Endothelial cell (in vitro differentiated cells): ENCODE measurements around the gene COX5A. TPM values are rescaled to one million over a fixed set of nuclear protein-coding genes. Genes with fewer than 3 reads are reported as not detected.

Experiments used
- DNase-seq: peaks from one replicate; pipeline ENCODE4 v3.0.0; 2021; ENCODE audit warnings: low spot score
- H3K27ac Mint-ChIP-seq: one replicate; pipeline ENCODE4 v1.8.0; 2021; ENCODE audit warnings: mixed read lengths, inconsistent platforms; ENCODE audit not compliant: unreplicated experiment
- H3K27me3 Mint-ChIP-seq: one replicate; pipeline ENCODE4 v1.8.0; 2021; ENCODE audit warnings: mild to moderate bottlenecking, moderate library complexity, mixed read lengths, inconsistent platforms; ENCODE audit not compliant: unreplicated experiment
- H3K36me3 Mint-ChIP-seq: one replicate; pipeline ENCODE4 v1.8.0; 2021; ENCODE audit warnings: mild to moderate bottlenecking, low read depth, mixed read lengths, inconsistent platforms; ENCODE audit not compliant: unreplicated experiment
- H3K4me1 Mint-ChIP-seq: one replicate; pipeline ENCODE4 v1.8.0; 2021; ENCODE audit warnings: mild to moderate bottlenecking, mixed read lengths, inconsistent platforms; ENCODE audit not compliant: unreplicated experiment
- H3K4me3 Mint-ChIP-seq: one replicate; pipeline ENCODE4 v1.8.0; 2021; ENCODE audit warnings: mild to moderate bottlenecking, mixed read lengths, inconsistent platforms; ENCODE audit not compliant: unreplicated experiment
- H3K9me3 Mint-ChIP-seq: one replicate; pipeline ENCODE4 v1.8.0; 2021; ENCODE audit warnings: mixed read lengths, inconsistent platforms; ENCODE audit not compliant: unreplicated experiment
- total RNA-seq: library from RNA; stranded (reverse); fragmentation: NEBNext Ultra II Directional; extraction: Animal tissue kit (Norgen Biotek cat#: 25700); gene quantifications from one replicate; pipeline ENCODE4 v1.2.1, GENCODE V29; 2021; ENCODE audit not compliant: unreplicated experiment
- TF ChIP-seq, protein P1 (sequence below): fragments of 200-600 bp; sonication (generic); IDR thresholded peaks from one replicate; pipeline ENCODE4 v1.5.0; 2021; ENCODE audit warnings: antibody characterized with exemption; ENCODE audit not compliant: unreplicated experiment

The COX5A gene
- total RNA-seq, 1 donor from 2014 or later, result 182 TPM

DNA sequence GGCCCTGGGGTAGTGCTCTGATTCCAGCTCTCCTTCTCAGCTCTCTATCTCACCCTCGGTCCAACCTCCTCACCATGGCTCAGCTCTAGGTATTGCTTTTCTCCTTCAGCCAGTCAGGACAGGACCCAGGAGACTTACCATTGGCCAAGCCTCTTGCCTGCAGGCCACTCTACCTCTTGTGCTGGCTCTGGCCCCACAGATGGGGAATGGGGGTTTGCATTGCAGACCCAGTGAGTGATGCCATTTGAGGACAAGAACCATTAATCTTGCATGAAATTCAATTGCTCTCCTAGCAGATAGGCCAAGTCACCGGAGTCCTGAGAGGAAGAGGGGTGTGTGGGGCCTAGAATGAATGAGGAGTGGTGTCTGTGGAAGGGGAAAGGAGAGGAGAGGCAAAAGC lies 24.8 kb upstream of the COX5A start:
- Mint-ChIP-seq H3K9me3 (no peaks in the 10 kb centered on the region), H3K27me3 (peaks cover 15% of the 10 kb centered on the region), H3K36me3 (peaks cover 4% of the 10 kb centered on the region), H3K4me1 (peaks cover 60% of the 10 kb centered on the region), H3K4me3 (no peak overlapping the region), H3K27ac (peak overlapping the region; percentile 76)
- no peak for DNase-seq
- TF ChIP-seq, protein P1, sequence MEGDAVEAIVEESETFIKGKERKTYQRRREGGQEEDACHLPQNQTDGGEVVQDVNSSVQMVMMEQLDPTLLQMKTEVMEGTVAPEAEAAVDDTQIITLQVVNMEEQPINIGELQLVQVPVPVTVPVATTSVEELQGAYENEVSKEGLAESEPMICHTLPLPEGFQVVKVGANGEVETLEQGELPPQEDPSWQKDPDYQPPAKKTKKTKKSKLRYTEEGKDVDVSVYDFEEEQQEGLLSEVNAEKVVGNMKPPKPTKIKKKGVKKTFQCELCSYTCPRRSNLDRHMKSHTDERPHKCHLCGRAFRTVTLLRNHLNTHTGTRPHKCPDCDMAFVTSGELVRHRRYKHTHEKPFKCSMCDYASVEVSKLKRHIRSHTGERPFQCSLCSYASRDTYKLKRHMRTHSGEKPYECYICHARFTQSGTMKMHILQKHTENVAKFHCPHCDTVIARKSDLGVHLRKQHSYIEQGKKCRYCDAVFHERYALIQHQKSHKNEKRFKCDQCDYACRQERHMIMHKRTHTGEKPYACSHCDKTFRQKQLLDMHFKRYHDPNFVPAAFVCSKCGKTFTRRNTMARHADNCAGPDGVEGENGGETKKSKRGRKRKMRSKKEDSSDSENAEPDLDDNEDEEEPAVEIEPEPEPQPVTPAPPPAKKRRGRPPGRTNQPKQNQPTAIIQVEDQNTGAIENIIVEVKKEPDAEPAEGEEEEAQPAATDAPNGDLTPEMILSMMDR, result no peak

DNA sequence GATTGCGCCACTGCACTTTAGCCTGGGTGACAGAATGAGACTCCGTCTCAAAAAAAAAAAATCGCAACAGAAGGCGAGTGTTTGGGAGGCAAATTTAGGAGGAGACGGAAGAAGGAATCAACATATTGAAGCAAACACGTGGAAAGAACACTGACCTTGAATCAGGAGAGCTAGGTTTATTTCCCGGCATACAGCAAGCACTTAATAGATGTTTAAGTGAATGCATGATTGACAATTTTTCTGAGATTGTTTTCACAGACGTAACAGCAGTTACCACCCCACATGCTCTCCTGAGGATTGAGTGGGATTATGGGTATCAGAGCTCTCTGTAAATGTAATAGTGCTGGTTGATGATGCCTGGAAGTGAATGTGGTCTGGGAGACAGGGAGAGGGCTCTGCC lies 24.3 kb upstream of the COX5A start:
- peaks cover 4% of the 10 kb centered on the region for H3K36me3 Mint-ChIP-seq
- H3K9me3 Mint-ChIP-seq, result no peaks in the 10 kb centered on the region
- no peak for DNase-seq
- TF ChIP-seq, protein P1, result no peak
- peaks cover 15% of the 10 kb centered on the region for H3K27me3 Mint-ChIP-seq
- peaks cover 60% of the 10 kb centered on the region for H3K4me1 Mint-ChIP-seq
- peak overlapping the region; percentile 57 for H3K4me3 Mint-ChIP-seq
- peak overlapping the region; percentile 76 for H3K27ac Mint-ChIP-seq

DNA sequence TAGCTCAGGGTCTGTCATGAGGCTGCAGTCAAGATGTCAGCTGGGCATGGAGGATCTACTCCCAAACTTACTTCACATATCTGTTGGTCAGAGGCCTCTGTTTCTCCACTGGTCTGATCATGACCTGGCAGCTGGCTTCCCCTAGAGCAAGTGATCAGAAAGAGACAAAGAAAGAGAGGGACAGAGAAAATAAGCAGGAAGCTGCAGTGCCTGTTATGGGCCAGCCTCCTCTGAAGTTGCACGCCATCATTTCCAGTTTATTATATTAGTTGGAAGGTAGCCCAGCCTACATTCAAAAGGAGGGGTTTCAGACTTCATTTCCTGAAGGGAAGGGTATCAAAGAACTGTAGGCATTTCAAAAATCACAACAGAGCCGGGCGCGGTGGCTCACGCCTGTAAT lies 23.7 kb upstream of the COX5A start:
- TF ChIP-seq, protein P1, result no peak
- peak overlapping the region; percentile 77 for H3K4me3 Mint-ChIP-seq

GRCh38 chr15:74960995-74961588 lies 23.2 kb upstream of the COX5A start:
- TF ChIP-seq, protein P1, result no peak
- Mint-ChIP-seq H3K9me3 (no peaks in the 10 kb centered on the region), H3K36me3 (peaks cover 4% of the 10 kb centered on the region), H3K4me3 (peak overlapping the region; percentile 77), H3K4me1 (peaks cover 60% of the 10 kb centered on the region), H3K27me3 (peaks cover 15% of the 10 kb centered on the region), H3K27ac (peak overlapping the region; percentile 96)
- no peak for DNase-seq

More for the DNA sequence above, 23.7 kb upstream of the COX5A start:
- H3K9me3 Mint-ChIP-seq, result no peaks in the 10 kb centered on the region
- DNase-seq, result no peak
- H3K27me3 Mint-ChIP-seq, result peaks cover 15% of the 10 kb centered on the region
- peaks cover 60% of the 10 kb centered on the region for H3K4me1 Mint-ChIP-seq
- peaks cover 4% of the 10 kb centered on the region for H3K36me3 Mint-ChIP-seq
- peak overlapping the region; percentile 96 for H3K27ac Mint-ChIP-seq

- Mint-ChIP-seq H3K4me3 (peak overlapping the region; percentile 47), H3K27me3 (peaks cover 15% of the 10 kb centered on the region), H3K9me3 (no peaks in the 10 kb centered on the region), H3K36me3 (peaks cover 4% of the 10 kb centered on the region), H3K27ac (peak overlapping the region; percentile 64), H3K4me1 (peaks cover 59% of the 10 kb centered on the region)
- TF ChIP-seq, protein P1, result no peak
- no peak for DNase-seq
Observed at GRCh38 chr15:74960286-74960685, 22.4 kb upstream of the COX5A start.
